CD4-positive, alpha-beta T cell (primary cell): ENCODE data around the gene ZNF319. TPM values are rescaled to one million over a fixed set of nuclear protein-coding genes. Genes with fewer than 3 reads are reported as not detected.

Source experiments
- ATAC-seq: fragments of 200-7000 bp; cut with Tn5 transposase; one replicate; pipeline ENCODE4 v1.10.0; 2022; ENCODE audit warnings: mild to moderate bottlenecking; ENCODE audit not compliant: poor library complexity
- CTCF ChIA-PET: fragments of 350-600 bp; sonication (Branson Sonifier 250); formaldehyde crosslinking; loops from one replicate; lab custom pipeline; 2021; ENCODE audit warnings: antibody characterized with exemption, inconsistent platforms; lab: Charles Lee
- POLR2A ChIA-PET: fragments of 350-600 bp; sonication (Branson Sonifier 250); formaldehyde crosslinking; loops from one replicate; lab custom pipeline; 2021; ENCODE audit warnings: antibody characterized with exemption, inconsistent platforms; lab: Charles Lee
- DNase-seq, 14 experiments: peaks; one replicate each; pipeline ENCODE4 v3.0.0-alpha.2; 2013 to 2020; ENCODE audit warnings: mixed read lengths in 2 of 14
- H3K27ac ChIP-seq, 2 donors: one replicate each; pipeline versions ENCODE4 v1.5.1 to v1.7.0; 2013; ENCODE audit warnings: low read length in 2 of 2, low read depth in 1 of 2, mild to moderate bottlenecking in 1 of 2
- H3K27me3 ChIP-seq, 2 experiments: 1 replicate in 1 of 2; 2 replicates in 1 of 2; pipeline versions ENCODE4 v1.6.1 to v1.7.0; 2013; ENCODE audit warnings: low read length in 2 of 2, control low read depth in 1 of 2, mild to moderate bottlenecking in 1 of 2, moderate library complexity in 1 of 2; ENCODE audit not compliant: insufficient read depth in 2 of 2, control insufficient read depth in 1 of 2
- H3K36me3 ChIP-seq: one replicate; pipeline ENCODE4 v1.6.1; 2013; ENCODE audit warnings: low read length, control low read depth; ENCODE audit not compliant: insufficient read depth
- H3K4me1 ChIP-seq: one replicate; pipeline ENCODE4 v1.6.1; 2013; ENCODE audit warnings: low read length, control low read depth; ENCODE audit not compliant: insufficient read depth
- H3K4me3 ChIP-seq: one replicate; pipeline ENCODE4 v1.5.1; 2013; ENCODE audit warnings: mild to moderate bottlenecking, low read length, moderate library complexity
- H3K9me3 ChIP-seq, 2 experiments: 1 replicate in 1 of 2; 2 replicates in 1 of 2; pipeline versions ENCODE4 v1.6.1 to v1.7.0; 2013; ENCODE audit warnings: low read length in 2 of 2, mild to moderate bottlenecking in 2 of 2, control low read depth in 1 of 2, moderate library complexity in 1 of 2; ENCODE audit not compliant: control insufficient read depth in 1 of 2, insufficient read depth in 1 of 2
- H3K27ac Mint-ChIP-seq: one replicate; pipeline ENCODE4 v1.8.0; 2020; ENCODE audit warnings: mixed read lengths
- H3K27me3 Mint-ChIP-seq: one replicate; pipeline ENCODE4 v1.8.0; 2021; ENCODE audit warnings: mixed read lengths
- H3K36me3 Mint-ChIP-seq: one replicate; pipeline ENCODE4 v1.8.0; 2021; ENCODE audit warnings: low read depth, mixed read lengths
- H3K4me1 Mint-ChIP-seq: one replicate; pipeline ENCODE4 v1.8.0; 2021; ENCODE audit warnings: low read depth, mixed read lengths
- H3K4me3 Mint-ChIP-seq: one replicate; pipeline ENCODE4 v1.8.0; 2020; ENCODE audit warnings: mild to moderate bottlenecking, mixed read lengths
- H3K9me3 Mint-ChIP-seq: one replicate; pipeline ENCODE4 v1.8.0; 2020; ENCODE audit warnings: mixed read lengths
- intact Hi-C, 2 experiments: fragments of 100-400 bp; cut with DNase I in 1 of 2; cut with micrococcal nuclease in 1 of 2; formaldehyde crosslinking; loops; one replicate each; pipeline versions ENCODE4 v1.15.1 to v1.9.0; 2023 to 2025; cut with DNase I, micrococcal nuclease
- total RNA-seq, 174 experiments: library from RNA in 2 of 174; stranded (reverse) in 2 of 174; gene quantifications; one replicate each; pipeline ENCODE4 v1.2.3 and lab custom pipeline; 2021 to 2026
- TF ChIP-seq, protein P1 (sequence below): fragments of 200-600 bp; IDR thresholded peaks from one replicate; pipeline ENCODE4 v1.8.0; 2022; ENCODE audit warnings: antibody characterized with exemption, mild to moderate bottlenecking

The ZNF319 gene
- total RNA-seq, 2 experiments from 2014 or later, result 11.4 to 12.9 TPM

DNA sequence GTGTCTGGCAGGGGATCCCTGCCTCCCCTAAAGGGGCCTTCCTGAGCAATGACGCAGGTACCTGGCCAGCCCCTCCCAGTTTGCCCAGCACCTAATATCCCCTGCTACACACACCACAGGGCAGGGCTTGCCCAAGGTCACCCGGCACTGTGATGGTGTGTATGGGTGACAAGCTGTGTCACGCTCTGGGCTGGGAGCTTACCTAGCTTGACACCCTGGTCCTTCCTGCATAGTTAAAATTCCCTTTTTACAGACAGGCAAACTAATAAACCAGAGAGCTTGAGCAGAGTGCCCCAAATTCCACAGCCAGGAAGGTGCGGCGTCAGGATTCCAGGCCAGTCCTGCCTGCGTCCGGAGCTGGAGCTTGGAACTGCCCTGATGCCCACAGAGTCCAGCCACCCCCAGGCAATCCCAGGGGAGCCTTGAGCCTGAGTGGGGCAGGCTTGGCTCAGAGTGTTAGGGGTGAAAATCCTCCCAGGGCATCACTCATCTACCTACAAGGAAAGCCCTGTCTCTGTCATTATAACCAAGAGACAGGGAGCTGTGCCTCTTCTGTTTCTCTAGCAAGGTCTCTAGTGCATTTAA is 43.2 kb upstream of the ZNF319 start:
- Mint-ChIP-seq H3K4me3 (no peak overlapping the region), H3K27ac (no peak overlapping the region), H3K27me3 (no peaks in the 10 kb centered on the region), H3K9me3 (no peaks in the 10 kb centered on the region), H3K36me3 (no peaks in the 10 kb centered on the region), H3K4me1 (no peaks in the 10 kb centered on the region)
- intact Hi-C loops, result no loop called here
- TF ChIP-seq, protein P1, sequence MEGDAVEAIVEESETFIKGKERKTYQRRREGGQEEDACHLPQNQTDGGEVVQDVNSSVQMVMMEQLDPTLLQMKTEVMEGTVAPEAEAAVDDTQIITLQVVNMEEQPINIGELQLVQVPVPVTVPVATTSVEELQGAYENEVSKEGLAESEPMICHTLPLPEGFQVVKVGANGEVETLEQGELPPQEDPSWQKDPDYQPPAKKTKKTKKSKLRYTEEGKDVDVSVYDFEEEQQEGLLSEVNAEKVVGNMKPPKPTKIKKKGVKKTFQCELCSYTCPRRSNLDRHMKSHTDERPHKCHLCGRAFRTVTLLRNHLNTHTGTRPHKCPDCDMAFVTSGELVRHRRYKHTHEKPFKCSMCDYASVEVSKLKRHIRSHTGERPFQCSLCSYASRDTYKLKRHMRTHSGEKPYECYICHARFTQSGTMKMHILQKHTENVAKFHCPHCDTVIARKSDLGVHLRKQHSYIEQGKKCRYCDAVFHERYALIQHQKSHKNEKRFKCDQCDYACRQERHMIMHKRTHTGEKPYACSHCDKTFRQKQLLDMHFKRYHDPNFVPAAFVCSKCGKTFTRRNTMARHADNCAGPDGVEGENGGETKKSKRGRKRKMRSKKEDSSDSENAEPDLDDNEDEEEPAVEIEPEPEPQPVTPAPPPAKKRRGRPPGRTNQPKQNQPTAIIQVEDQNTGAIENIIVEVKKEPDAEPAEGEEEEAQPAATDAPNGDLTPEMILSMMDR, result no peak
- Histone ChIP-seq H3K27ac (no peak overlapping the region), H3K4me1 (no peaks in the 10 kb centered on the region), H3K27me3 (no peaks in the 10 kb centered on the region), H3K4me3 (no peak overlapping the region), H3K9me3 (no peaks in the 10 kb centered on the region), H3K36me3 (no peaks in the 10 kb centered on the region)
- ATAC-seq (no peak), DNase-seq (no peak)
- CTCF ChIA-PET, result no interaction called here
- POLR2A ChIA-PET, result no interaction called here

DNA sequence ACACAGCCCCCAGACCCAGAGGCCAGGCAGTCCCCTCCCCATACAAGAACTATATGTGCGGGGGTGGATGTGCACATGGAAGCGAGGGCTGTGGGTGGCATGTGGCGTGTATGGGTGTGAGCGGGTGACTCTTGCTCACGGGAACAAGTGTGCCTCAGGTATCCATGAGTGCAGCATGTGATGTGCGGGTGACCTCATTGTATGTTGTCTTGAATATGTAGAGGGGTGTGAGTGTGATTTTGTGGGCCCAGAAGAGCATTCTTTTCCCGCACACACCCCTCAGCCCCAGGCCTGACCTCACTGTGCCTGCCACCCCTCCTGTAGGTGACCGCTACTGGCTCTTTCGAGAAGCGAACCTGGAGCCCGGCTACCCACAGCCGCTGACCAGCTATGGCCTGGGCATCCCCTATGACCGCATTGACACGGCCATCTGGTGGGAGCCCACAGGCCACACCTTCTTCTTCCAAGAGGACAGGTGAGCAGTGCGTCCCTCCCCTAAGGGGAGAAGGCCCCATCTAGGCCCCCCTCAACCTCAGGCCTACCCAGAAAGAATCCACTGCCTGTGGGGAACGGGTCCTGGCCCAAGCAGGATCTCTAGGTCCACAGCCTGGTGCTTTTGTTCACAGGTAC is 42.5 kb upstream of the ZNF319 start:
- no peak overlapping the region for H3K27ac Mint-ChIP-seq
- no peaks in the 10 kb centered on the region for H3K36me3 Mint-ChIP-seq
- CTCF ChIA-PET, result no interaction called here
- no peak overlapping the region for H3K4me3 ChIP-seq
- POLR2A ChIA-PET, result no interaction called here
- no peak overlapping the region for H3K27ac ChIP-seq
- ATAC-seq (no peak), DNase-seq (no peak)
- H3K4me1 ChIP-seq, result no peaks in the 10 kb centered on the region
- peaks cover 0 to 4% of the 10 kb centered on the region in 2 experiments for H3K9me3 ChIP-seq
- no peaks in the 10 kb centered on the region for H3K4me1 Mint-ChIP-seq
- TF ChIP-seq, protein P1, result no peak
- intact Hi-C loops, result no loop called here
- no peaks in the 10 kb centered on the region for H3K36me3 ChIP-seq
- no peak overlapping the region for H3K4me3 Mint-ChIP-seq
- no peaks in the 10 kb centered on the region for H3K9me3 Mint-ChIP-seq
- no peaks in the 10 kb centered on the region for H3K27me3 ChIP-seq
- H3K27me3 Mint-ChIP-seq, result no peaks in the 10 kb centered on the region

DNA sequence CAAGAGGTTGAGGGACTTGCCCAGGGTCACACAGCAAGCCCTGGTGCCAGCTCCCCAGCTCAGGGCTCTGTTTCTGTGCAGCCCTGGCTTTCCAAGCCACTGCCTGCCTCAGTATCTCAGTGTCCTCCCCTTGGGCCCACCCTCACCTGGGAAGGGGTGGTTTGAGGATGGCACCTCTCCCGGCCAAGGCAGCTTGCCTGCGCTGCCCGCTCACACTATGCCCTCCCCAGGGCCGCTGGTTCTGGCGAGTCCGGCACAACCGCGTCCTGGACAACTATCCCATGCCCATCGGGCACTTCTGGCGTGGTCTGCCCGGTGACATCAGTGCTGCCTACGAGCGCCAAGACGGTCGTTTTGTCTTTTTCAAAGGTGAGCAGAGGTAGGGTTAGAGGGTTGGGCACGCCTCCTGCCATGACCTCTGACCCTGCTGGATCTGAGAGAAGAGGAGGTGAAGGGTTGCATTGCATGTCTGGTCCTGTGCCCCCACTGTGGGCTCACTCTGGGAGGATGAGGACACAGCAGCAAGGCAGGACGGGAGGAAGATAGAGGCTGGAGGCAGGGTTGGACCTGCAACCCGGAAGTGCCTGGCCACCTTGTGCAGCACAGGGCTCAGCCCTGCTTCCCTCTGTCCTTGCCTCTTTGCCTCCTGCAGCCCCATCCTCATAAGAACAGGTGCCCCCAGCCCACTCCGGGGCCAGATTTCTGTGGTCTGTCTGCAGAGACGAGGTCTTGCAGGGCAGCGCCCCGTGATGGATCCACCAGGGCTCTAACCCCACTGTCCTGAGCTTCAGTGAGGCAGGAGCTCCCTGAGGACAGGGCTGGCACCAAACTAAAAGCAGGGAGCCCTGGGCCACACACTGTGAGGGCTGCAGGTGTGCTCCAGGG is 41.8 kb upstream of the ZNF319 start:
- H3K27me3 ChIP-seq, result no peaks in the 10 kb centered on the region
- Mint-ChIP-seq H3K4me1 (no peaks in the 10 kb centered on the region), H3K36me3 (no peaks in the 10 kb centered on the region), H3K9me3 (no peaks in the 10 kb centered on the region), H3K4me3 (no peak overlapping the region), H3K27ac (no peak overlapping the region), H3K27me3 (no peaks in the 10 kb centered on the region)
- no peak overlapping the region for H3K4me3 ChIP-seq
- no peaks in the 10 kb centered on the region for H3K36me3 ChIP-seq
- CTCF ChIA-PET, result no interaction called here
- H3K27ac ChIP-seq, result no peak overlapping the region
- no peaks in the 10 kb centered on the region for H3K4me1 ChIP-seq
- DNase-seq (no peak), ATAC-seq (no peak)
- intact Hi-C loops, result no loop called here
- H3K9me3 ChIP-seq, result peaks cover 0 to 5% of the 10 kb centered on the region in 2 experiments
- TF ChIP-seq, protein P1, result no peak
- POLR2A ChIA-PET, result no interaction called here
